SK-N-SH treated with all-trans-retinoic acid at 6 μM for 48 hours (cell line): ENCODE data around the gene GNG13.

Experiments used
- ATAC-seq: fragments of 200-7000 bp; cut with Tn5 transposase; 3 replicates; pipeline ENCODE4 v1.9.1; 2020; ENCODE audit warnings: mild to moderate bottlenecking, moderate library complexity
- ARNTL ChIP-seq: fragments of 450-650 bp; formaldehyde crosslinking; IDR thresholded peaks from 2 replicates; pipeline ENCODE4 v1.5.0; 2020; ENCODE audit warnings: low read depth, mild to moderate bottlenecking, moderate library complexity, borderline replicate concordance
- BACH2 ChIP-seq: fragments of 250-450 bp; sonication (Bioruptor Pico); IDR thresholded peaks from 2 replicates; pipeline ENCODE4 v1.9.0; 2021; ENCODE audit warnings: mild to moderate bottlenecking, borderline replicate concordance
- CREB5 ChIP-seq: fragments of 250-450 bp; sonication (Bioruptor Pico); IDR thresholded peaks from 2 replicates; pipeline ENCODE4 v1.5.1; 2020; ENCODE audit warnings: low read depth, mild to moderate bottlenecking, moderate library complexity
- CSDC2 ChIP-seq: fragments of 250-450 bp; sonication (Bioruptor Pico); IDR thresholded peaks from 2 replicates; pipeline ENCODE4 v1.5.0; 2020; ENCODE audit warnings: mild to moderate bottlenecking, moderate library complexity
- GLIS3 ChIP-seq: fragments of 250-450 bp; sonication (Bioruptor Pico); IDR thresholded peaks from 2 replicates; pipeline ENCODE4 v1.5.0; 2020; ENCODE audit warnings: mild to moderate bottlenecking, moderate library complexity
- ISL1 ChIP-seq: fragments of 250-450 bp; sonication (Bioruptor Pico); IDR thresholded peaks from 2 replicates; pipeline ENCODE4 v2.1.2; 2022; ENCODE audit warnings: mild to moderate bottlenecking, moderate library complexity
- OSR1 ChIP-seq: fragments of 250-450 bp; sonication (Bioruptor Pico); IDR thresholded peaks from 2 replicates; pipeline ENCODE4 v1.8.0; 2022; ENCODE audit warnings: moderate library complexity, mild to moderate bottlenecking, inconsistent platforms
- PATZ1 ChIP-seq: fragments of 250-450 bp; sonication (Bioruptor Pico); IDR thresholded peaks from 2 replicates; pipeline ENCODE4 v1.8.0; 2020; ENCODE audit warnings: mild to moderate bottlenecking, moderate library complexity, borderline replicate concordance
- PPARA ChIP-seq: fragments of 250-450 bp; sonication (Bioruptor Pico); IDR thresholded peaks from 2 replicates; pipeline ENCODE4 v1.5.0; 2020; ENCODE audit warnings: mild to moderate bottlenecking, borderline replicate concordance
- RARB ChIP-seq: fragments of 250-450 bp; sonication (Bioruptor Pico); IDR thresholded peaks from 2 replicates; pipeline ENCODE4 v1.8.0; 2021; ENCODE audit warnings: mild to moderate bottlenecking, moderate library complexity
- SNAI2 ChIP-seq: fragments of 250-450 bp; sonication (Bioruptor Pico); IDR thresholded peaks from 2 replicates; pipeline ENCODE4 v1.5.0; 2020; ENCODE audit warnings: mild to moderate bottlenecking, moderate library complexity
- TCF4 ChIP-seq: fragments of 250-450 bp; sonication (Bioruptor Pico); IDR thresholded peaks from 2 replicates; pipeline ENCODE4 v1.8.0; 2021; ENCODE audit warnings: mild to moderate bottlenecking, moderate library complexity, borderline replicate concordance
- TSHZ2 ChIP-seq: fragments of 250-450 bp; sonication (Bioruptor Pico); IDR thresholded peaks from 2 replicates; pipeline ENCODE4 v1.5.0; 2020; ENCODE audit warnings: mild to moderate bottlenecking, moderate library complexity
- ZC3H10 ChIP-seq: fragments of 250-450 bp; sonication (Bioruptor Pico); IDR thresholded peaks from 2 replicates; pipeline ENCODE4 v1.5.1; 2021; ENCODE audit warnings: mild to moderate bottlenecking, moderate library complexity
- ZFP3 ChIP-seq: fragments of 250-450 bp; sonication (Bioruptor Pico); IDR thresholded peaks from 2 replicates; pipeline ENCODE4 v1.5.0; 2020; ENCODE audit warnings: mild to moderate bottlenecking, moderate library complexity
- ZFP30 ChIP-seq: fragments of 450-650 bp; formaldehyde crosslinking; IDR thresholded peaks from 2 replicates; pipeline ENCODE4 v1.5.0; 2022; ENCODE audit warnings: mild to moderate bottlenecking, moderate library complexity
- ZNF565 ChIP-seq: fragments of 450-650 bp; formaldehyde crosslinking; conservative IDR thresholded peaks from 2 replicates; pipeline ENCODE4 v1.5.0; 2020; ENCODE audit warnings: low read depth, mild to moderate bottlenecking, moderate library complexity
- ZNF70 ChIP-seq: fragments of 450-650 bp; formaldehyde crosslinking; IDR thresholded peaks from 2 replicates; pipeline ENCODE4 v1.5.0; 2020; ENCODE audit warnings: mild to moderate bottlenecking, moderate library complexity
- ZNF8 ChIP-seq: fragments of 450-650 bp; formaldehyde crosslinking; IDR thresholded peaks from 2 replicates; pipeline ENCODE4 v1.5.0; 2020; ENCODE audit warnings: mild to moderate bottlenecking, moderate library complexity
- TF ChIP-seq, protein P1 (sequence below): fragments of 250-450 bp; sonication (Bioruptor Pico); IDR thresholded peaks from 2 replicates; pipeline ENCODE4 v1.8.0; 2021; ENCODE audit warnings: low read depth, mild to moderate bottlenecking, moderate library complexity, borderline replicate concordance

GNG13 gene

GRCh38 chr16:808085-808386, 7.5 kb upstream of the GNG13 start:
- TF ChIP-seq ZC3H10 (no peak), BACH2 (CRISPR knock-in tag) (no peak), ZNF70 (CRISPR knock-in tag) (no peak), ZFP3 (CRISPR knock-in tag) (no peak), PPARA (CRISPR knock-in tag) (no peak), CREB5 (no peak), PATZ1 (CRISPR knock-in tag) (no peak), SNAI2 (CRISPR knock-in tag) (no peak), ISL1 (no peak), GLIS3 (no peak)
- TF ChIP-seq, protein P1, sequence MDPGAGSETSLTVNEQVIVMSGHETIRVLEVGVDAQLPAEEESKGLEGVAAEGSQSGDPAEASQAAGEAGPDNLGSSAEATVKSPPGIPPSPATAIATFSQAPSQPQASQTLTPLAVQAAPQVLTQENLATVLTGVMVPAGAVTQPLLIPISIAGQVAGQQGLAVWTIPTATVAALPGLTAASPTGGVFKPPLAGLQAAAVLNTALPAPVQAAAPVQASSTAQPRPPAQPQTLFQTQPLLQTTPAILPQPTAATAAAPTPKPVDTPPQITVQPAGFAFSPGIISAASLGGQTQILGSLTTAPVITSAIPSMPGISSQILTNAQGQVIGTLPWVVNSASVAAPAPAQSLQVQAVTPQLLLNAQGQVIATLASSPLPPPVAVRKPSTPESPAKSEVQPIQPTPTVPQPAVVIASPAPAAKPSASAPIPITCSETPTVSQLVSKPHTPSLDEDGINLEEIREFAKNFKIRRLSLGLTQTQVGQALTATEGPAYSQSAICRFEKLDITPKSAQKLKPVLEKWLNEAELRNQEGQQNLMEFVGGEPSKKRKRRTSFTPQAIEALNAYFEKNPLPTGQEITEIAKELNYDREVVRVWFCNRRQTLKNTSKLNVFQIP (CRISPR knock-in tag): no peak
- ATAC-seq: no peak

DNA sequence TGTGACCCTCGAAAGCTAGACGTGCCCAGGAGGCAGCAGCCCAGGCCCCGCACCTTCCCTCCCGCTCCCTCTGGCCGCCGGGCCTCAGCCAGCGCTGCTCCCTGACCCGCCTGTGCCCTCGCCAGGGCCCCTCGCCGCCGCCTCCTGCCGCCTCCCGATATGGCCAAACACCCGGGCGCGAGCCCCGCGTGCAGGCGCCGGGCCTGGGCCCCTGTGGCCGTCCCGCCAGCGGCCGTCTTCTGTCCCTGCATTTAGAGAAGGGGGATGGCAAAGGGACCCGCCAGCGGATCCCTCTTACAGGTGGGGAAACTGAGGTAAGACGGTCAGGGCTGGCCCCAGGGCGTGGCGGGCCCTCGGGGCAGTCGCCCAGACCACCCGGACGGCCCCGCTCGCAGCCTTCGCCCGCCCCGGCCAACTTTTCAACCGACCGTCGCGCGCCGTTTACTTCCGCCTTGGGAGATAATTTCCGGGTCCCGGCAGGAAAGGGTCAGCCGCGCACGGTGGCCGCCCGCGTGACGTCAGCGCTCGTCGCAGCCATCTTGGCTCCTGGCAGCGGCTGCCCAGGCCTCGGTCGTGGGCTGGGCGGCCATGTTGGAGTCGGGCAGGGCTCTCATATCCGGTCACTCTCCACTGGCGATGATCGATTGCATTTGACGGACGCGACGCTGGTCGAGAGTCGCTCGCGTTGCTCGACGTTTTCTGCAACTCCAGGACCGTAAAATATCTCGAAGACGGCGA, 7.0 kb upstream of the GNG13 start:
- no peak for TF ChIP-seq CSDC2 (CRISPR knock-in tag)
- TF ChIP-seq TSHZ2 (CRISPR knock-in tag): peak; percentile 73
- peak; percentile 97 for ATAC-seq

DNA sequence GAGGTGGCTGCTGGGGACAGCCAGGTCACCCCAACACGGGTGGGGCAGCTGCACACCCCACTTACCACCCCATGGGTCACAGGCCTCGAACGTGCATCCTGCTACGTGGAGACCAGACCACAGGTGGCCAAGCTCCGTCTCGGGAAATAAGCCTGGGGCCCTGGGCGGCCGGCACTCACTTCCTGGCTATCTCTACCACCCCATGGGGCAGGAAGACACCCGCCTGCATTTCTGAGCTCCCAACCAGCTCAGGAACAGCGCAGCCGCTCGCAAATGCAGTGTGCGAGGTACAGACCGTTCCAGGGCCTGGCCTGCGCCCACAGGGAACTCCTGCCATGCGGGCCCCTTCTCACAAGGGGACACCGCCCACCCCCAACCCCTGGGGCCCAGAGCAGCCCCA, 4.9 kb upstream of the GNG13 start:
- TF ChIP-seq ISL1 (no peak), RARB (no peak), SNAI2 (CRISPR knock-in tag) (no peak), ARNTL (CRISPR knock-in tag) (no peak), BACH2 (CRISPR knock-in tag) (no peak), ZNF565 (CRISPR knock-in tag) (no peak), PPARA (CRISPR knock-in tag) (no peak), ZNF8 (CRISPR knock-in tag) (no peak), ZC3H10 (no peak), ZFP30 (CRISPR knock-in tag) (no peak), OSR1 (CRISPR knock-in tag) (no peak), TSHZ2 (CRISPR knock-in tag) (no peak), ZNF70 (CRISPR knock-in tag) (no peak), TCF4 (CRISPR knock-in tag) (no peak), CSDC2 (CRISPR knock-in tag) (no peak), PATZ1 (CRISPR knock-in tag) (no peak), CREB5 (no peak)
- TF ChIP-seq, protein P1 (CRISPR knock-in tag): no peak
- ATAC-seq: no peak
